NCI-H1092 (cell line): ENCODE results near the gene GSTM2.
"Not testable (repeated sequence)": the region's sequence is repeated elsewhere in the genome, so short reads cannot be mapped to it uniquely, and the experiment has no call there.

Source experiments
- DNase-seq: peaks from one replicate; lab custom pipeline; 2025; lab: John Stamatoyannopoulos, UW

Gene GSTM2

GRCh38 chr1:109644670-109645069, 23.2 kb upstream of the GSTM2 start:
- DNase-seq: no peak

GRCh38 chr1:109649491-109649914, 18.4 kb upstream of the GSTM2 start:
- DNase-seq: no peak

- no peak for DNase-seq
Measured at GRCh38 chr1:109650609-109651008, 17.2 kb upstream of the GSTM2 start.

GRCh38 chr1:109652402-109652801, 15.5 kb upstream of the GSTM2 start:
- no peak for DNase-seq

GRCh38 chr1:109653306-109653705, 14.6 kb upstream of the GSTM2 start:
- DNase-seq: no peak

GRCh38 chr1:109654519-109654918, 13.3 kb upstream of the GSTM2 start:
- DNase-seq: no peak

GRCh38 chr1:109655615-109656519, 12.0 kb upstream of the GSTM2 start, which contains the start of gene GSTM4:
GSTM4 (plus strand) TSS chr1:109656099; CDS start chr1:109656390, 291 bp downstream.
- DNase-seq: peak; percentile 17

- no peak for DNase-seq
Measured at GRCh38 chr1:109657395-109657794, 10.5 kb upstream of the GSTM2 start.

GRCh38 chr1:109657970-109658369, 9.9 kb upstream of the GSTM2 start:
- DNase-seq: no peak

- DNase-seq: no peak
Measured at GRCh38 chr1:109658533-109659042, 9.3 kb upstream of the GSTM2 start.

- no peak for DNase-seq
Measured at GRCh38 chr1:109659145-109659544, 8.7 kb upstream of the GSTM2 start.

- peak; percentile 26 for DNase-seq
Measured at GRCh38 chr1:109659997-109660690, 7.7 kb upstream of the GSTM2 start.

GRCh38 chr1:109660691-109661026, 7.2 kb upstream of the GSTM2 start:
- DNase-seq: not testable (repeated sequence)

GRCh38 chr1:109661391-109661790, 6.5 kb upstream of the GSTM2 start:
- DNase-seq: no peak

GRCh38 chr1:109664671-109665070, 3.2 kb upstream of the GSTM2 start:
- no peak for DNase-seq

- no peak for DNase-seq
Measured at GRCh38 chr1:109668123-109668775, 392 bp downstream of the GSTM2 start.

- no peak for DNase-seq
Measured at GRCh38 chr1:109669246-109669948, 1.5 kb downstream of the GSTM2 start.

GRCh38 chr1:109669949-109670302, 2.1 kb downstream of the GSTM2 start:
- not testable (repeated sequence) for DNase-seq

- DNase-seq: no peak
Measured at GRCh38 chr1:109671067-109671466, 3.2 kb downstream of the GSTM2 start.

- DNase-seq: not testable (repeated sequence)
Measured at GRCh38 chr1:109673861-109674260, 6.0 kb downstream of the GSTM2 start.

GRCh38 chr1:109676683-109677381, 9.0 kb downstream of the GSTM2 start:
- DNase-seq: not testable (repeated sequence)
